Right cardiac atrium (tissue), 5 donors: ENCODE results near the gene SPINT1. TPM values are rescaled to one million over a fixed set of nuclear protein-coding genes. Genes with fewer than 3 reads are reported as not detected.

Experiments used
- ATAC-seq, 2 donors: fragments of 200-7000 bp; cut with Tn5 transposase; one replicate each; pipeline versions ENCODE4 v1.8.0 to v1.9.1; 2020; ENCODE audit warnings: moderate library complexity in 2 of 2, mild to moderate bottlenecking in 1 of 2
- DNase-seq, 3 donors: peaks; one replicate each; pipeline ENCODE4 v3.0.0-alpha.2; 2020
- H3K27ac ChIP-seq: one replicate; pipeline ENCODE4 v1.5.1; 2013; ENCODE audit warnings: mild to moderate bottlenecking, low read length, control low read depth, moderate library complexity
- H3K27me3 ChIP-seq: one replicate; pipeline ENCODE4 v1.6.1; 2013; ENCODE audit not compliant: control insufficient read depth, insufficient read depth
- H3K4me1 ChIP-seq: one replicate; pipeline ENCODE4 v1.6.1; 2013; ENCODE audit warnings: low read length; ENCODE audit not compliant: control insufficient read depth, insufficient read depth
- H3K4me3 ChIP-seq: one replicate; pipeline ENCODE4 v1.5.1; 2013; ENCODE audit warnings: low read length, control low read depth
- H3K9me3 ChIP-seq: one replicate; pipeline ENCODE4 v1.6.1; 2013; ENCODE audit warnings: low read length; ENCODE audit not compliant: control insufficient read depth
- WGBS: extraction: QIAGEN DNeasy Blood & Tissue Kit; methylation state at CpG from one replicate; pipeline ENCODE4 v1.1.7; 2013; 5-methylcytosine and 5-hydroxymethylcytosine counted together
- intact Hi-C, 4 donors: fragments of 100-400 bp; cut with DNase I; formaldehyde crosslinking; loops; one replicate each; pipeline versions ENCODE4 v1.11.0 to v1.14.0; 2022 to 2023
- polyA plus RNA-seq: library from polyadenylated mRNA; stranded (reverse); fragments of 200-250 nt; gene quantifications from one replicate; pipeline ENCODE4 v1.2.3, GENCODE V29; 2013
- total RNA-seq, 4 donors: library from RNA; stranded (reverse); fragmentation: NEBNext Ultra II Directional; extraction: Animal tissue kit (Norgen Biotek cat#: 25700); gene quantifications; one replicate each; pipeline ENCODE4 v1.2.1, GENCODE V29; 2021
- donor health status: healthy with polysubstance abuse.
- donor health status: DM: no; HTN: yes; CAD: no.
- donor health status: DM: no; HTN: no; CAD: no.
- donor health status: DM: no; HTN: yes; CAD: no; lungs with severe emphysema.
- donor health status: DM: yes; HTN: yes; CAD: no.

SPINT1 gene
- total and polyA plus RNA-seq, 5 donors = 0.43 to 1.1 (median 0.58) TPM

DNA sequence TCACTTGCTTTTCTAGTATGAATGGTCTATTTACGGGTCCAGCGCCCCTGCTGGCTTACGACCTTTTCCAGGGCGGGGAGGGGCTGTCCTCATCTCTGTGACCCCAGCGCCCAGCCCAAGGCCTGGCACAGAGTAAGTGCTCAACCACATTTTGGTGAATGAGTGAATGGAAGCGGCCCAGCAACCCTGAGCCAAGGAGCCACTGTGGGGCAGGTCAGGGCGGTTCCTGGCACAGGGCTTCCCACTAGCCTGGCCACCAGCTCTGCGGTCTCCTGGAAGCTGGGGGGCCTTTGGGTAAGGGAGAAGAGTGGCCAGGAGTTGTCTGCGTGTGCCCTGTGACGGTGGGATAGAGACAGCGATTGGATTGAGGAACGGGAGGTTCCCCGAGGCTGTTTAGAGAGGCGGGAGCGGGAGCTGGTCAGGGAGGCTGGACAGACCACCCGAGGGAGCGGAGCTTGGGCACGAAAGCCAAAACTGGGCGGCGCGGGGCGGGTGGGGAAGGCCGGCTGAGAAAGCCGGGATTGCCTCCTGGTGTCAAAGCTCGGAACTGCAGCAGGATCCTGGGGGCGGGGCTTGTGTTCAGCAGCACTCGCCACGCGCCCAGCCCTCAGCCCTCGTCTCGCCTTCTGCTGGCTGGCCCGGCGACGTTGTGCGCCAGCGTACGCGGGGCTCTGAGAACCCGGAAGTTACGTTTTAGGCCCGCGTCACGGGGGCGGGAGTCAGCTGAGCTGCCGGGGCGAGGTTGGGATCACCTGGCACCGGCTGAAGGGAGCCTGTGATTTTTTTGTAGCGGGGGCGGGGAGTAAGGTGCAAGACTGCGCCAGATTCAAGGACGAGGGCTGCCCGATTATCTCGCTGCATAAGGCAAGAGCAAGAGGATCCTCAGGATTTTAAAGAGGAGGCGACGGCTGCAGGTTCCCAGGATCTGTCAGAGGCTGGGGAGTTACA lies 50.2 kb downstream of the SPINT1 start, which contains the start of gene VPS18:
Gene VPS18 (plus strand): TSS at position 718 of the 948 bp plus-strand sequence. CDS start 319 bp downstream, outside the sequence.
- Histone ChIP-seq H3K27me3 (no peaks in the 10 kb centered on the region), H3K27ac (peak within 1 kb of the TSS; percentile 80), H3K4me1 (peaks cover 6% of the 10 kb centered on the region), H3K9me3 (no peaks in the 10 kb centered on the region), H3K4me3 (peak within 1 kb of the TSS; percentile 82)
- DNase-seq (peak; percentile 98 to 100 (median 99)), ATAC-seq (peak; percentile 98)
- intact Hi-C loops = loop anchor here in 2 of 4 donors (5.0 to 10.0 kb wide), 3 partner anchors 37 to 217 kb away; partner anchors contain the start of gene RAD51 (in 1 of the 2)
- 3% methylated on average over 55 of the region's 55 CpGs for WGBS

DNA sequence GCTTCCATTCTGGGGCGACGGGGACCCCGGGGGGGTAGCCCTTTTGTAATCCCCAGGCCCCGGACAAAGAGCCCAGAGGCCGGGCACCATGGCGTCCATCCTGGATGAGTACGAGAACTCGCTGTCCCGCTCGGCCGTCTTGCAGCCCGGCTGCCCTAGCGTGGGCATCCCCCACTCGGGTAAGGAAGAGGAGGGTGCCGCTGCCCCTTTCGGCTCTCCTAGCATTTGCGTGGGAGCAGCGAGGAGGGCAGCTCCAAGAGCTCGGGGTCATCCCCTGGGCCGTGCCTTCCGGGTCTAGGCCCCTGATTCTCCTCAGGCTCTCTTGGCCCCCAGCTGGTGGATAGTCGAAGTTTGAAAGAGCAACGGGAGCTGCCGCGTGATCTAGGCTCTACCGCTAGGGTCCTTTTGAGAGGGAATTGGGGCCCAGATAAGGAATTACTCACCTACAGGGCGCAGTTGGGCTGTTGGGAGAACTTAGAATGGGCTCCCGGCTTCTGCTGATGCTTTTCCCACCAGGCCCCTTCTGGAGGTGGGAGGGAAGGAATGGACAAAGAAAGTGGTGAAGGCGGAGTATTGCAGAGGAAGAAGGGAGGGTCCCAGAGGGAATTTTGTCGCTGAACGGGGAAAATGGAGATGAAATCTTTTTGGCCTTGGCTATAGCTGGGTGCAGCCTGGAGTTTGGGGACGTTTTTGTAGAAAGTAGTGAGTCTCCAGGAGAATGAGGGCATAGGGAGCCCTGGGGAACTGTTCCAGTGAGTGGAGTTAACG lies 51.0 kb downstream of the SPINT1 start:
- ATAC-seq = peak; percentile 40 to 60
- 1% methylated on average over 33 of the region's 33 CpGs for WGBS
- Histone ChIP-seq H3K4me1 (peaks cover 6% of the 10 kb centered on the region), H3K4me3 (peak overlapping the region; percentile 82), H3K27ac (peak overlapping the region; percentile 80), H3K9me3 (no peaks in the 10 kb centered on the region), H3K27me3 (no peaks in the 10 kb centered on the region)
- peak; percentile 60 to 77 (median 75) for DNase-seq
- intact Hi-C loops = loop anchor here in 2 of 4 donors (5.0 to 10.0 kb wide), 3 partner anchors 38 to 218 kb away; partner anchors contain the start of gene RAD51 (in 1 of the 2)

DNA sequence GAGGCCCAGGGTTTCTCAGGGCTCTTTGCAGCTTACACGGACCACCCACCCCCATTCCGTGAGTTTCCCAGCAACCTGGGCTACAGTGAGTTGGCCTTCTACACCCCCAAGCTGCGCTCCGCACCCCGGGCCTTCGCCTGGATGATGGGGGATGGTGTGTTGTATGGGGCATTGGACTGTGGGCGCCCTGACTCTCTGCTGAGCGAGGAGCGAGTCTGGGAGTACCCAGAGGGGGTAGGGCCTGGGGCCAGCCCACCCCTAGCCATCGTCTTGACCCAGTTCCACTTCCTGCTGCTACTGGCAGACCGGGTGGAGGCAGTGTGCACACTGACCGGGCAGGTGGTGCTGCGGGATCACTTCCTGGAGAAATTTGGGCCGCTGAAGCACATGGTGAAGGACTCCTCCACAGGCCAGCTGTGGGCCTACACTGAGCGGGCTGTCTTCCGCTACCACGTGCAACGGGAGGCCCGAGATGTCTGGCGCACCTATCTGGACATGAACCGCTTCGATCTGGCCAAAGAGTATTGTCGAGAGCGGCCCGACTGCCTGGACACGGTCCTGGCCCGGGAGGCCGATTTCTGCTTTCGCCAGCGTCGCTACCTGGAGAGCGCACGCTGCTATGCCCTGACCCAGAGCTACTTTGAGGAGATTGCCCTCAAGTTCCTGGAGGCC lies 55.8 kb downstream of the SPINT1 start:
- 89% methylated on average over 33 of the region's 33 CpGs for WGBS
- H3K9me3 ChIP-seq = no peaks in the 10 kb centered on the region
- H3K27ac ChIP-seq = no peak overlapping the region
- DNase-seq = peak in 1 of 3 donors; percentile 35
- H3K27me3 ChIP-seq = no peaks in the 10 kb centered on the region
- H3K4me3 ChIP-seq = no peak overlapping the region
- intact Hi-C loops = loop anchor here in 2 of 4 donors (5.0 to 10.0 kb wide), 3 partner anchors 123 to 433 kb away; partner anchors contain the start of genes NUSAP1 (in 1 of the 2), OIP5 (in 1 of the 2) and RAD51 (in 1 of the 2)
- peaks cover 6% of the 10 kb centered on the region for H3K4me1 ChIP-seq
- no peak for ATAC-seq

DNA sequence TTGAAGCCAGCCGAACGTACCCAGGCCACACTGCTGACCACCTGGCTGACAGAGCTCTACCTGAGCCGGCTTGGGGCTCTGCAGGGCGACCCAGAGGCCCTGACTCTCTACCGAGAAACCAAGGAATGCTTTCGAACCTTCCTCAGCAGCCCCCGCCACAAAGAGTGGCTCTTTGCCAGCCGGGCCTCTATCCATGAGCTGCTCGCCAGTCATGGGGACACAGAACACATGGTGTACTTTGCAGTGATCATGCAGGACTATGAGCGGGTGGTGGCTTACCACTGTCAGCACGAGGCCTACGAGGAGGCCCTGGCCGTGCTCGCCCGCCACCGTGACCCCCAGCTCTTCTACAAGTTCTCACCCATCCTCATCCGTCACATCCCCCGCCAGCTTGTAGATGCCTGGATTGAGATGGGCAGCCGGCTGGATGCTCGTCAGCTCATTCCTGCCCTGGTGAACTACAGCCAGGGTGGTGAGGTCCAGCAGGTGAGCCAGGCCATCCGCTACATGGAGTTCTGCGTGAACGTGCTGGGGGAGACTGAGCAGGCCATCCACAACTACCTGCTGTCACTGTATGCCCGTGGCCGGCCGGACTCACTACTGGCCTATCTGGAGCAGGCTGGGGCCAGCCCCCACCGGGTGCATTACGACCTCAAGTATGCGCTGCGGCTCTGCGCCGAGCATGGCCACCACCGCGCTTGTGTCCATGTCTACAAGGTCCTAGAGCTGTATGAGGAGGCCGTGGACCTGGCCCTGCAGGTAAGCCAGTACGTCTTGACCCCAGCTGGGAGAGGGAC lies 56.6 kb downstream of the SPINT1 start:
- WGBS = 82% methylated on average over 36 of the region's 36 CpGs
- intact Hi-C loops = loop anchor here in 2 of 4 donors (5.0 kb wide), 2 partner anchors 122 to 432 kb away; partner anchors contain the start of genes NUSAP1 (in 1 of the 2) and OIP5 (in 1 of the 2)
- peak in 1 of 3 donors; percentile 50 for DNase-seq
- Histone ChIP-seq H3K27ac (no peak overlapping the region), H3K9me3 (no peaks in the 10 kb centered on the region), H3K27me3 (no peaks in the 10 kb centered on the region), H3K4me1 (peaks cover 1% of the 10 kb centered on the region), H3K4me3 (no peak overlapping the region)
- ATAC-seq = no peak

DNA sequence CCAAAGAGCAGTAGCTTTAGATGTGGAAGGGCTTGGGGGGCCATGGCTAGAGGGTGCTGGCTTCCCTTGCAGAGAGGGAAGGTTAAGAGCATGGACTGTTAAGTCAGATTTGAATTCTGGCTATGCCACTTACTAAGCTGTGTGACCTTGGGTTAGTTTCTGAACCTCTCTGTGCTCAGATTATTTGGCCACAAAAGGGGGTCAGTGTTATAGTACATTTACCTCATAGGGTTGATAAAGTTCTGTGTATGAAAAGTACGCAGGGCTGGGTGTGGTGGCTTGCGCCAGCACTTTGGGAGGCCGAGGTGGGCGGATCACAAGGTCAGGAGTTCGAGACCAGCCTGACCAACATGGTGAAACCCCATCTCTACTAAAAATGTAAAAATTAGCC lies 57.2 kb downstream of the SPINT1 start:
- Histone ChIP-seq H3K9me3 (no peaks in the 10 kb centered on the region), H3K4me3 (no peak overlapping the region), H3K4me1 (no peaks in the 10 kb centered on the region), H3K27me3 (no peaks in the 10 kb centered on the region), H3K27ac (no peak overlapping the region)
- intact Hi-C loops = loop anchor here in 2 of 4 donors (5.0 kb wide), 2 partner anchors 121 to 431 kb away; partner anchors contain the start of genes NUSAP1 (in 1 of the 2) and OIP5 (in 1 of the 2)
- 78% methylated on average over 5 of the region's 5 CpGs for WGBS
- ATAC-seq (no peak), DNase-seq (no peak)

DNA sequence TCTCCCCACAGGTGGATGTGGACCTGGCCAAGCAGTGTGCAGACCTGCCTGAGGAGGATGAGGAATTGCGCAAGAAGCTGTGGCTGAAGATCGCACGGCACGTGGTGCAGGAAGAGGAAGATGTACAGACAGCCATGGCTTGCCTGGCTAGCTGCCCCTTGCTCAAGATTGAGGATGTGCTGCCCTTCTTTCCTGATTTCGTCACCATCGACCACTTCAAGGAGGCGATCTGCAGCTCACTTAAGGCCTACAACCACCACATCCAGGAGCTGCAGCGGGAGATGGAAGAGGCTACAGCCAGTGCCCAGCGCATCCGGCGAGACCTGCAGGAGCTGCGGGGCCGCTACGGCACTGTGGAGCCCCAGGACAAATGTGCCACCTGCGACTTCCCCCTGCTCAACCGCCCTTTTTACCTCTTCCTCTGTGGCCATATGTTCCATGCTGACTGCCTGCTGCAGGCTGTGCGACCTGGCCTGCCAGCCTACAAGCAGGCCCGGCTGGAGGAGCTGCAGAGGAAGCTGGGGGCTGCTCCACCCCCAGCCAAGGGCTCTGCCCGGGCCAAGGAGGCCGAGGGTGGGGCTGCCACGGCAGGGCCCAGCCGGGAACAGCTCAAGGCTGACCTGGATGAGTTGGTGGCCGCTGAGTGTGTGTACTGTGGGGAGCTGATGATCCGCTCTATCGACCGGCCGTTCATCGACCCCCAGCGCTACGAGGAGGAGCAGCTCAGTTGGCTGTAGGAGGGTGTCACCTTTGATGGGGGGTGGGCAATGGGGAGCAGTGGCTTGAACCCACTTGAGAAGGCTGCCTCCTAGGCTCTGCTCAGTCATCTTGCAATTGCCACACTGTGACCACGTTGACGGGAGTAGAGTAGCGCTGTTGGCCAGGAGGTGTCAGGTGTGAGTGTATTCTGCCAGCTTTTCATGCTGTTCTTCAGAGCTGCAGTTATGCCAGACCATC lies 59.0 kb downstream of the SPINT1 start:
- 79% methylated on average over 33 of the region's 33 CpGs for WGBS
- ATAC-seq = no peak
- Histone ChIP-seq H3K9me3 (no peaks in the 10 kb centered on the region), H3K4me1 (peaks cover 6% of the 10 kb centered on the region), H3K4me3 (no peak overlapping the region), H3K27me3 (no peaks in the 10 kb centered on the region), H3K27ac (no peak overlapping the region)
- intact Hi-C loops = loop anchor here in 3 of 4 donors (2.0 to 5.0 kb wide), 3 partner anchors 116 to 429 kb away; partner anchors contain the start of genes NUSAP1 (in 1 of the 3) and OIP5 (in 1 of the 3)
- peak in 2 of 3 donors; percentile 63 to 77 for DNase-seq

DNA sequence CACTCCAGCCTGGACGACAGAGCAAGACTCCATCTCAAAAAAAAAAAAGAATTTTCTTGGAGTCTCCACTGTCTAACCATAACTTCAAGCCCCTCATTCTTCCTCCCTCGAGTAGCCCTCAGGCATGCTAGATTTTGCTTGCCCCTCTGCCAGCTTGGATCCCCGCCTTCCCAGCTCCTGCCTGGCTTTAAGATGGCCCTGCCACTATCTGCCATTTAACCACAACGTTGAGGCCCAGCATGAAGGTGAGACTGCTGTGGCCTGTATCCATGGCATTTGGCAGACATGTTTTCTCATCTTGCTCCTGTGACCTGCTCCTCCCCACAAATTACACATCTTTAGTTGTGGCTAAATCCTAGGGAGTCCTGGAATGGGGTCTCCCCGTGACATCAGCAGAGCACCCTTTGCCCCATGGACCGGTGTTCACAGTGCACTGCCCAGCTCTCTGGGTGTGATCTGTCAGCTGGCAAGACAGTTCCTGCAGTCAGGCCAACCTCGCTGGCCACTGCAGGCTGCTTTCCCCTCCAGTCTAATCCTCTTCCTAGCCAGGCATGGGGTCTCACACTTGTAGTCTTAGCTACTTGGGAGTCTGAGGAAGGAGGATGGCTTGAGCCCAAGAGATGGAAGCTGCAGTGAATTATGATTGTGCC lies 60.8 kb downstream of the SPINT1 start:
- peaks cover 6% of the 10 kb centered on the region for H3K4me1 ChIP-seq

DNA sequence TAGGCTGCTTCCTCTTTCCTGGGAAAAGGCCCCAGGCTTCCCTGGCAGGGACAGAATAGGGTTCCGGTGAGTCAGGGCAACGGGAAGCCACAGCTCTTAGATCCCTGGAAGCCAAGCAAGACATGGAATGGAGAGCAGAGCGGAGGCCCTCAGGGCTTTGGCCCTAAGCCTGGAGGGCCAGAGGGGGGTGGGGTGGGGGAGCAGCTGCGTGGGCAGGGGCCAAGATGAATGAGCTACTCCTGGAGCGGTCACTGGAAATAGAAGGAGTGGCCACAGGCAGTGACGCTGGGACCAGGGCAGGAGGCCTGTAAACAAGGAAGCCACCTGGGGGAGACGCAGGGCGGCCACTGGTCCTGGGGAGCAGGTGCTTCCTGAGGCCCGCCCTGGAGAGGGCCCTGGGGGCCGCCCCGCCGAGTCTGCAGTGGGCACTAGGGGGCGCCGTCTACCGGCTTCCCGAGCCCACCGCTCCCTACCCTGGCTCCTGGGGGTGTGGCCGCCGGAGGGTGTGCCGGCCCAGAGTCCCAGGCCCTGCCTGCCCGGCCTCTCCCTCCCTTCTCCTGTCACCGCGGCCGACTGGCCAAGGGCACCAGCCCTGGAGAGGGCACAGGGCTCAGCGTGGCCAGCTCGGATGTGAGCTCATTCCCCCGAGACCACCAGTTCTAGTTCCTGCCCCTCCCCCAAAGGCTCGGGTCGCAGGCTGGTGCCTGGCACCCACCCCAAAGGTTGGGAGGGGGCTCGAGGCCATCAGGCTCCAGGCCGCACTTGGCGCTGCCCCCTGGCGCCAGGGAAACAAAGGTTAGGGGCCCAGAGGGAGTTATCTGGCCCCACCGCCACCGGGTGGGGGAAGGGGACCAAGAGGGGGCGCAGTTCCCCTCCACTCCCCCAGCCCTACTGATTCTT lies 62.5 kb downstream of the SPINT1 start:
- ATAC-seq (peak; percentile 90), DNase-seq (peak; percentile 88 to 96 (median 95))
- Histone ChIP-seq H3K4me3 (peak overlapping the region; percentile 21), H3K27me3 (no peaks in the 10 kb centered on the region), H3K4me1 (peaks cover 10% of the 10 kb centered on the region), H3K27ac (peak overlapping the region; percentile 73), H3K9me3 (no peaks in the 10 kb centered on the region)
- WGBS = 1% methylated on average over 36 of the region's 36 CpGs
- intact Hi-C loops = loop anchor here in 3 of 4 donors (2.0 to 5.0 kb wide), 4 partner anchors 34 to 276 kb away; no protein-coding TSS in a partner anchor

More for the DNA sequence above, 60.8 kb downstream of the SPINT1 start:
- Histone ChIP-seq H3K4me3 (no peak overlapping the region), H3K27me3 (no peaks in the 10 kb centered on the region), H3K27ac (no peak overlapping the region), H3K9me3 (no peaks in the 10 kb centered on the region)
- 64% methylated on average over 7 of the region's 7 CpGs for WGBS
- ATAC-seq = no peak
- intact Hi-C loops = loop anchor here (1.0 to 5.0 kb wide), 7 partner anchors 26 to 428 kb away; partner anchors contain the start of genes NUSAP1 (in 1 of the 4) and OIP5 (in 1 of the 4)
- peak in 1 of 3 donors; percentile 48 for DNase-seq
